Smooth muscle cell (in vitro differentiated cells): ENCODE results near the gene RBM43. TPM values are rescaled to one million over a fixed set of nuclear protein-coding genes. Genes with fewer than 3 reads are reported as not detected.
A peak's percentile ranks its signal among the peaks of the same experiment; 100 is the strongest.

Source experiments
- DNase-seq: peaks from one replicate; lab custom pipeline; 2025; ENCODE audit not compliant: unreplicated experiment; lab: John Stamatoyannopoulos, UW
- H2AFZ ChIP-seq: fragments of 200-600 bp; sonication (generic); 2 replicates; pipeline ENCODE4 v1.6.0; 2016; ENCODE audit warnings: antibody characterized with exemption, low read depth, mild to moderate bottlenecking
- H3F3A ChIP-seq: fragments of 200-600 bp; sonication (generic); 2 replicates; pipeline ENCODE4 v1.6.0; 2017; ENCODE audit warnings: antibody characterized with exemption, low read depth
- H3K27ac ChIP-seq: fragments of 200-600 bp; sonication (generic); 2 replicates; pipeline ENCODE4 v1.5.1; 2016; ENCODE audit warnings: low read depth, mild to moderate bottlenecking
- H3K27me3 ChIP-seq: fragments of 200-600 bp; sonication (generic); 2 replicates; pipeline ENCODE4 v1.6.1; 2016; ENCODE audit warnings: low read depth, mild to moderate bottlenecking
- H3K36me3 ChIP-seq: fragments of 200-600 bp; sonication (generic); 2 replicates; pipeline ENCODE4 v1.5.1; 2016; ENCODE audit warnings: low read depth
- H3K4me1 ChIP-seq: fragments of 200-600 bp; sonication (generic); 2 replicates; pipeline ENCODE4 v1.5.1; 2016; ENCODE audit warnings: low read depth
- H3K4me2 ChIP-seq: fragments of 200-600 bp; sonication (generic); 2 replicates; pipeline ENCODE4 v1.6.0; 2016; ENCODE audit warnings: mild to moderate bottlenecking
- H3K4me3 ChIP-seq: fragments of 200-600 bp; sonication (generic); 2 replicates; pipeline ENCODE4 v1.5.1; 2016; ENCODE audit warnings: mild to moderate bottlenecking
- H3K79me2 ChIP-seq: fragments of 200-600 bp; sonication (generic); 2 replicates; pipeline ENCODE4 v1.6.0; 2016; ENCODE audit warnings: low read depth, mild to moderate bottlenecking
- H3K9ac ChIP-seq: fragments of 200-600 bp; sonication (generic); 2 replicates; pipeline ENCODE4 v1.6.0; 2016; ENCODE audit warnings: low read depth
- H3K9me3 ChIP-seq: fragments of 200-600 bp; sonication (generic); replicated peaks from 2 replicates; pipeline ENCODE4 v1.5.1; 2016; ENCODE audit warnings: low read depth
- H4K20me1 ChIP-seq: fragments of 200-600 bp; sonication (generic); 2 replicates; pipeline ENCODE4 v1.6.0; 2016; ENCODE audit warnings: low read depth
- CTCF ChIP-seq: fragments of 200-600 bp; sonication (generic); IDR thresholded peaks from 2 replicates; pipeline ENCODE4 v1.5.1; 2017; ENCODE audit warnings: borderline replicate concordance, mild to moderate bottlenecking, antibody characterized with exemption; ENCODE audit not compliant: insufficient read depth, poor library complexity, severe bottlenecking
- WGBS: methylation state at CpG from one replicate; pipeline ENCODE4 v1.1.7; 2016; ENCODE audit warnings: low lambda C conversion rate; 5-methylcytosine and 5-hydroxymethylcytosine counted together
- polyA plus RNA-seq: library from polyadenylated mRNA; unstranded; fragments of >200 nt; fragmentation: Nextera tagmentation; extraction: Ambion mirVana; gene quantifications from 2 replicates; pipeline ENCODE4 v1.2.1, GENCODE V29; 2016
- total RNA-seq: library from RNA; depleted of rRNA; stranded (reverse); fragments of >200 nt; gene quantifications from 2 replicates; pipeline ENCODE4 v1.2.3, GENCODE V29; 2014

Gene RBM43
- total and polyA plus RNA-seq, 2 experiments from 2014 or later = 0.47 to 4.2 TPM

GRCh38 chr2:151282401-151282800 is 20.7 kb upstream of the RBM43 start:
- Histone ChIP-seq H3K9ac (no peak overlapping the region), H3K36me3 (no peaks in the 10 kb centered on the region), H4K20me1 (no peaks in the 10 kb centered on the region), H3F3A (no peaks in the 10 kb centered on the region), H3K4me2 (no peak overlapping the region), H3K9me3 (no peaks in the 10 kb centered on the region), H3K27ac (no peak overlapping the region), H2AFZ (no peak overlapping the region), H3K79me2 (no peaks in the 10 kb centered on the region), H3K27me3 (no peaks in the 10 kb centered on the region), H3K4me3 (no peak overlapping the region), H3K4me1 (no peaks in the 10 kb centered on the region)
- DNase-seq = no peak
- 79% methylated on average over 4 of the region's 4 CpGs for WGBS
- no peak for TF ChIP-seq CTCF

DNA sequence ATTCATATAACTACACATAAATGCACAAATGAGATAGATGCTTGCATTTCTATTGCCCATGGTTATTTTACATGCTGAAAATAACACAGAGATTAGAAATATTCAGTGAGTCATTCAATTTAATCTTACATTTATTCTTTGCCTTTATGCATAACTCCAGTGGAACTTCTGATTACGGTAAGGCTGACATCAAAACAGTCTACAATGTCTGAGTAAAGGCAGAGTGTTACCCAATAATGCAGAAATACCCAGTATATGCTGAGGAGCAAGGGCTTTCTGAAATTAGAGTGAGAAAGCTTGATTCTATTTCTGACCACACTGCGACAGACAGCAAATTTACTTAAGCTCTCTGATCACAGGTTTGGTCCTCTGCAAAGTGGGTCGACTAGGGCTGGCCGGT is 18.6 kb upstream of the RBM43 start:
- Histone ChIP-seq H3K27me3 (no peaks in the 10 kb centered on the region), H3K4me3 (no peak overlapping the region), H3F3A (no peaks in the 10 kb centered on the region), H3K36me3 (no peaks in the 10 kb centered on the region), H3K9ac (no peak overlapping the region), H4K20me1 (no peaks in the 10 kb centered on the region), H3K27ac (peak overlapping the region; percentile 15), H3K4me2 (no peak overlapping the region), H3K4me1 (no peaks in the 10 kb centered on the region), H2AFZ (peak overlapping the region; percentile 45), H3K9me3 (no peaks in the 10 kb centered on the region), H3K79me2 (no peaks in the 10 kb centered on the region)
- no peak for TF ChIP-seq CTCF
- 39% methylated on average over 4 of the region's 4 CpGs for whole genome bisulfite sequencing
- no peak for DNase-seq

DNA sequence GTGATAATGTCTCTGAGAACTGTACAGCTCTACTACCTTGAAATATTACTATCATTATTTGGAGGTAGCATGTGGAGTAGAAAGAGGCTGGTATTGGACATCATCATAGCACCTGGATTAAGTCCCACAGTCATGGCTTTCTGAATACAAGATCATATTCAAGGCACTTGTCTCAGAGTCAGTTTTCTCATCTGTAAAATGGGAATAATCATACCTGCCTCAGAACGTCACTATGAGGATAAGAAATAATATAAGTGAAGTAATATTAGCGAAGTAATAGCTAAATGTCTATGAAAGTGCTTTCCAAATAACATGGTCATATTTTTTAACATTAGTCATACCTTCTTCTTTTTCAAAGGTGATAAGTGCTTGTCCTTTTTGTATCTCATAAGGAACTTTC is 16.8 kb upstream of the RBM43 start:
- Histone ChIP-seq H3F3A (no peaks in the 10 kb centered on the region), H4K20me1 (no peaks in the 10 kb centered on the region), H3K9ac (no peak overlapping the region), H3K4me2 (no peak overlapping the region), H3K79me2 (no peaks in the 10 kb centered on the region), H2AFZ (no peak overlapping the region), H3K27ac (no peak overlapping the region), H3K27me3 (no peaks in the 10 kb centered on the region), H3K36me3 (no peaks in the 10 kb centered on the region), H3K9me3 (no peaks in the 10 kb centered on the region), H3K4me3 (no peak overlapping the region), H3K4me1 (no peaks in the 10 kb centered on the region)
- WGBS = 94% methylated on average over 2 of the region's 2 CpGs
- TF ChIP-seq CTCF = no peak
- DNase-seq = no peak

DNA sequence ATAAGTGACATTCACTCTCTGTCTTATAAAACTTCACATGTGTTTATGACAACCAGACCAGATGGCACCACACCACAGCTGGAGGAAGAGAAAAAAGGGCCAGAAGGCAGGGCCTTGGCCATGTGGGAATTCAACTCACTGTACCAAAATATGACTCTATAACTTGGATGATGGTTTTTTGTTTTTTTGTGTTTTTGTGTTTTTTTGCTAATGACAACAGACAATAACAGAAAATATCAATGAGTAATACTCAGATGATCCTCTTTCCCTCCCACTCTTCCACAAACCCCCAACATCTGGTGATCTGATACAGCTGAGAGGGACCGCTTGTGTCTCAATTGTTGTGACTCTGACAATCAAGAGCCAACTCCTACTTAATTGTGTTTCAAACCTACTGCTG is 15.4 kb upstream of the RBM43 start:
- H2AFZ ChIP-seq = no peak overlapping the region
- TF ChIP-seq CTCF = no peak
- H3K27ac ChIP-seq = no peak overlapping the region
- H3K79me2 ChIP-seq = no peaks in the 10 kb centered on the region
- no peaks in the 10 kb centered on the region for H3F3A ChIP-seq
- H4K20me1 ChIP-seq = no peaks in the 10 kb centered on the region
- no peak overlapping the region for H3K4me2 ChIP-seq
- H3K4me3 ChIP-seq = no peak overlapping the region
- 92% methylated on average over 1 of the region's 1 CpG for WGBS
- no peak overlapping the region for H3K9ac ChIP-seq
- no peaks in the 10 kb centered on the region for H3K27me3 ChIP-seq
- H3K36me3 ChIP-seq = no peaks in the 10 kb centered on the region
- H3K9me3 ChIP-seq = no peaks in the 10 kb centered on the region
- H3K4me1 ChIP-seq = no peaks in the 10 kb centered on the region
- DNase-seq = no peak
